Activated CD4-positive, alpha-beta T cell treated with anti-CD3 and anti-CD28 coated beads, Interleukin-10, Interleukin-2, amounts not matched to agents 100 ng/mL and 50 ng/mL, durations not matched to agents 16 hours and 8 hours (primary cell): ENCODE measurements around the gene CD40.
"Not testable (repeated sequence)": the region's sequence is repeated elsewhere in the genome, so short reads cannot be mapped to it uniquely, and the experiment has no call there.

Experiments used
- DNase-seq: peaks from one replicate; pipeline ENCODE4 v3.0.0-alpha.2; 2020

Gene CD40

GRCh38 chr20:46117704-46118467 lies at the start of gene CD40:
Gene CD40, plus strand, starts transcription at chr20:46118314. Its CDS starts 30 bp downstream, at chr20:46118344.
- peak; percentile 53 for DNase-seq

GRCh38 chr20:46070215-46070900 lies 47.8 kb upstream of the CD40 start:
- DNase-seq, result no peak

- DNase-seq, result no peak
Observed at GRCh38 chr20:46071573-46071972, 46.5 kb upstream of the CD40 start.

GRCh38 chr20:46073024-46073423 lies 45.1 kb upstream of the CD40 start:
- DNase-seq, result no peak

- DNase-seq, result no peak
Observed at GRCh38 chr20:46073443-46073842, 44.7 kb upstream of the CD40 start.

GRCh38 chr20:46074006-46074405 lies 44.1 kb upstream of the CD40 start:
- no peak for DNase-seq

- DNase-seq, result no peak
Observed at GRCh38 chr20:46076806-46077205, 41.3 kb upstream of the CD40 start.

- DNase-seq, result no peak
Observed at GRCh38 chr20:46077642-46078305, 40.3 kb upstream of the CD40 start.

- no peak for DNase-seq
Observed at GRCh38 chr20:46078954-46079353, 39.2 kb upstream of the CD40 start.

GRCh38 chr20:46081074-46081473 lies 37.0 kb upstream of the CD40 start:
- no peak for DNase-seq

- DNase-seq, result no peak
Observed at GRCh38 chr20:46083101-46083500, 35.0 kb upstream of the CD40 start.

- no peak for DNase-seq
Observed at GRCh38 chr20:46083531-46084061, 34.5 kb upstream of the CD40 start.

- DNase-seq, result no peak
Observed at GRCh38 chr20:46084805-46085178, 33.3 kb upstream of the CD40 start.

GRCh38 chr20:46085179-46085851 lies 32.8 kb upstream of the CD40 start:
- DNase-seq, result no peak

- DNase-seq, result no peak
Observed at GRCh38 chr20:46087161-46087560, 31.0 kb upstream of the CD40 start.

- peak; percentile 38 for DNase-seq
Observed at GRCh38 chr20:46088409-46089166, 29.5 kb upstream of the CD40 start.

- no peak for DNase-seq
Observed at GRCh38 chr20:46089167-46089416, 29.0 kb upstream of the CD40 start.

- peak; percentile 97 for DNase-seq
Observed at GRCh38 chr20:46089417-46090388, 28.4 kb upstream of the CD40 start, which contains the start of gene NCOA5. Gene NCOA5, minus strand, starts transcription at chr20:46089962. Its CDS starts 10,538 bp downstream, at chr20:46079424.

- not testable (repeated sequence) for DNase-seq
Observed at GRCh38 chr20:46091622-46092535, 26.2 kb upstream of the CD40 start.

GRCh38 chr20:46093531-46093930 lies 24.6 kb upstream of the CD40 start:
- peak; percentile 23 for DNase-seq
